ENCODE data around the gene SLC28A3.

DNA sequence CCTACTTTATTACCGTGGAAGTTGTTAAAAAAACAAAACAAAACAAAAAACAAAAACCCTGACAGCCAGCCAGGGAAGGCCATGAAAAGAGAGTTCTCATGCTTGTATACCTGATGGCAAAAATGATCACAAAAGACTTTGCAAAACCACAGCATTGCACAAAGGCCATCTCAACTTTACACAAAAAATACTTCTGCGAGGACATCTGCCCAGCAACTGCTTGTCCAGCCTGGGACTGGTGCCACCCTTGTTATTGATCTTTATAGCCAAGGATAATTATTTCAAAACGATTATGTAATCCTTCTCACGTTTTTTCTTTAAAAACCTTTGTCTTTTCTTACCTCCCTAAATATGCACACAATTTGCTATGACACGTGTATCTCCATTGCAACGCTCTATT, 42.2 kb upstream of the SLC28A3 start:
- TF ChIP-seq, protein P1, sequence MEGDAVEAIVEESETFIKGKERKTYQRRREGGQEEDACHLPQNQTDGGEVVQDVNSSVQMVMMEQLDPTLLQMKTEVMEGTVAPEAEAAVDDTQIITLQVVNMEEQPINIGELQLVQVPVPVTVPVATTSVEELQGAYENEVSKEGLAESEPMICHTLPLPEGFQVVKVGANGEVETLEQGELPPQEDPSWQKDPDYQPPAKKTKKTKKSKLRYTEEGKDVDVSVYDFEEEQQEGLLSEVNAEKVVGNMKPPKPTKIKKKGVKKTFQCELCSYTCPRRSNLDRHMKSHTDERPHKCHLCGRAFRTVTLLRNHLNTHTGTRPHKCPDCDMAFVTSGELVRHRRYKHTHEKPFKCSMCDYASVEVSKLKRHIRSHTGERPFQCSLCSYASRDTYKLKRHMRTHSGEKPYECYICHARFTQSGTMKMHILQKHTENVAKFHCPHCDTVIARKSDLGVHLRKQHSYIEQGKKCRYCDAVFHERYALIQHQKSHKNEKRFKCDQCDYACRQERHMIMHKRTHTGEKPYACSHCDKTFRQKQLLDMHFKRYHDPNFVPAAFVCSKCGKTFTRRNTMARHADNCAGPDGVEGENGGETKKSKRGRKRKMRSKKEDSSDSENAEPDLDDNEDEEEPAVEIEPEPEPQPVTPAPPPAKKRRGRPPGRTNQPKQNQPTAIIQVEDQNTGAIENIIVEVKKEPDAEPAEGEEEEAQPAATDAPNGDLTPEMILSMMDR (IDR thresholded peaks at IDR 0.05 in 4 of 5, conservative IDR thresholded peaks at IDR 0.05 in 1 of 5), result no peak
- TF ChIP-seq POLR2A (IDR thresholded peaks at IDR 0.05), result no peak
